NOMO-1 (cell line): ENCODE data around the gene SLC35B4.
A peak's percentile ranks its signal among the peaks of the same experiment; 100 is the strongest.

ENCODE experiments used
- DNase-seq, 2 experiments: peaks; one replicate each; lab custom pipeline; 2025; ENCODE audit not compliant: unreplicated experiment in 2 of 2; lab: John Stamatoyannopoulos, UW

Gene SLC35B4, protein sequence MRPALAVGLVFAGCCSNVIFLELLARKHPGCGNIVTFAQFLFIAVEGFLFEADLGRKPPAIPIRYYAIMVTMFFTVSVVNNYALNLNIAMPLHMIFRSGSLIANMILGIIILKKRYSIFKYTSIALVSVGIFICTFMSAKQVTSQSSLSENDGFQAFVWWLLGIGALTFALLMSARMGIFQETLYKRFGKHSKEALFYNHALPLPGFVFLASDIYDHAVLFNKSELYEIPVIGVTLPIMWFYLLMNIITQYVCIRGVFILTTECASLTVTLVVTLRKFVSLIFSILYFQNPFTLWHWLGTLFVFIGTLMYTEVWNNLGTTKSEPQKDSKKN

DNA sequence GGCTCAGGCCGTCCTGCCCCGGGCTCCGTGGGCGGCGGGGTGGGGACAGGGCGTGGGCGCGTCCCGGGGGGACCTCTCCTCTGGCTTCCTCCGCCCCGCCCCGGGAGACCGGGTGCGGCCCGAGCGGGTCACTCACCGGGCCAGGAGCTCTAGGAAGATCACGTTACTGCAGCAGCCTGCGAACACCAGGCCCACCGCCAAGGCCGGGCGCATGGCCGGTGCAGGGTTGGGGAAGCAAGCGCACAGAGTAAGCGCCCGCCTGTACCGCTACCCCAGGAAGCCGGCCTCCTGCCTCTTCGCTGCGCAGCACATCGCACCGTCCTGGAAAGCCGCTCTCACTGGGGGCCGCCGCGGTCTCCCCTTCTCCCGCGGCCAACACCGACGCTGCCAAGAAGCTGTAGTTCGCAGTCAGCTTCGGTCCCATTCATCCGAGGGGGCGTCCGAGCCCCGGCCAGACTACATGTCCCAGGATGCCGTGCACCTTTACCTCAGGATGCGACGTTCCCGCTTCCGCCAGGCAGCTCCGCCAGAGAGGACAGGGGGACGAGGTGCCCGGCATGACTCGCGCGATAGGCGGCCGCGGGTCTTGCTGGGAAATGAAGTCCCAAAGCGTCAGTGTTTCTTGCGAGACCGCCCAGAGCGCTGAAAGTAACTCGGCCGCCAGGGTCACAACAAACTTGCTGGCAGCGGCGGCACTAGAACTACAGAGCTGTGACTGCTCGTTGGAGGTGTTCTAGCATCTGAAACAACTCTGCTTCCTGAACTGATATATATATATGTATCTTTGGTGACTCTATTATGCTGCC is at the start of gene SLC35B4:
Gene SLC35B4 (minus strand): TSS at position 392 of the 806 bp plus-strand sequence. CDS start 179 bp downstream, at position 213.
- DNase-seq: peak; percentile 85 to 86

- DNase-seq: no peak
Observed at GRCh38 chr7:134366481-134366880, 49.8 kb upstream of the SLC35B4 start.

GRCh38 chr7:134365341-134366054 is 48.8 kb upstream of the SLC35B4 start:
- no peak for DNase-seq

GRCh38 chr7:134364619-134365037 is 47.9 kb upstream of the SLC35B4 start:
- no peak for DNase-seq

DNA sequence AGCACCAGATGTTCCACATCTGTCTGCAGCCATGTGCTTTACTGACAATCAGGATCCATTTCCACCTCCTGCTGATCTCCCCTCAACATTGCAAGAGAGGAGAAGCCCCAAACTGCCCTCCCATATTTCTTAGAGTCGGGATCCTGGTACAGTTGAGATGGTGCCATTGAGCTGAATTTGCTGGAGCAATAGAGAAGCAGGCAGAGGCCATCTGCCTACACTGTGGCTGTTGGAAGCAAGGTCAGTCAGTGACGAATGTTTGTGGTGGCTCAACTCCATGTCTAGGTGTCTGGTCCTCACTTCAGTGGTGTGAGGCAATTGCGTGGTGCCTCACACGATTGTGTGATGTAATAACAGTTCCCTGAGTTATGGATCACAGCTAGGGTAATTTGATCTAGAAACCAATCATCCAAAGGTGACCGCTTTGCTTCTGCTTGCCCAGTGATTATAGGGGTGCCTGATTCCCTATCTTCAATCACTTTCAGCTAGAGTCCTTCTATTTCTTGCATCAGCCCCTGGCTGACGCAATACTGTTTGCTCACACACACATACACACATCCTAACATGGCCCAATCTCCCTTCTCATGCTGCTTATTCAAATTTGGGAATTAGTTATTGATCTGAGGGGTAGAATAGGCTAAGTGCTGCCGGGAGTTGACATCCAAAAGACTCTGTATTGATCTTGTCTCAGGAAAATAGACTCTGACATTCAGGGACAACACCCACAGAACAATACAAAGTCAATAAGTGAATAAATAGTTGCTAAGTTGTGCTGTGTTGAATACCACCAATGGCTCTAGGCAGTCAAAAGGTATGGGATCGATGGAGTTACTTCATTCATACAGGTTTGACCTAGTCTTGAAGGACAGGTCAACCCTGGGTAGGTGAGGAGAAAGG is 46.1 kb upstream of the SLC35B4 start:
- DNase-seq: no peak

DNA sequence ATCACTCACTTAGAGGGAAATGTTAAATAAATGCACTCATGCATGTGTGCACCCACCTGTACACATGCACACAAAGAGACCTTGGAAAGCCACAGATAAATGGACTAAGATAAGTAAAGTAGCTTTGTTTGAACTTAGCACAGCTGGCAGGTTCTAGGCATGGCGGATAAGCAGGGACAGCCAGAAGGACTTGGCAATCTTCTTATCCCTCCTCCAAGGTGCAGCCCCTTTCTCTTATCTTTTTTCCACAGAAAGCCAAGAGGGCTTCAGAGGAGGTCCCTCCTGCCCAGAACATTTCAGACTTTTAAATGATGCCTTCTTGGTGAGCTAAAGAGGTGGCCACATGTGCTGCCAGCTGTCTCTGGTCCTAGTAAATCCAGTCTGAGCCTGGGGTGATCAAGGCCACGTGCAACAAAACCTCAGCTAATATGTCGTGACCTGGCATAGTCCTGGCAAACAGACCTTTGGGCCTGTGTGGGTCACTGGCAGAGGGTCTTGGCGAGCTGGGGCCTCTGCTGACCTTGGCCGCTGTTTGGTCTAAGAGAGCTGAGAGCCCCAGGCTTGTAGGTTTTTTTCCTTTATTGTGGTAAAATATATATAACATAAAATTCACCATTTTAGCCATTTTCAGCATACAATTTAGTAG is 43.2 kb upstream of the SLC35B4 start:
- DNase-seq: no peak

GRCh38 chr7:134357486-134357885 is 40.8 kb upstream of the SLC35B4 start:
- no peak for DNase-seq

GRCh38 chr7:134356421-134356936 is 39.7 kb upstream of the SLC35B4 start:
- no peak for DNase-seq

DNA sequence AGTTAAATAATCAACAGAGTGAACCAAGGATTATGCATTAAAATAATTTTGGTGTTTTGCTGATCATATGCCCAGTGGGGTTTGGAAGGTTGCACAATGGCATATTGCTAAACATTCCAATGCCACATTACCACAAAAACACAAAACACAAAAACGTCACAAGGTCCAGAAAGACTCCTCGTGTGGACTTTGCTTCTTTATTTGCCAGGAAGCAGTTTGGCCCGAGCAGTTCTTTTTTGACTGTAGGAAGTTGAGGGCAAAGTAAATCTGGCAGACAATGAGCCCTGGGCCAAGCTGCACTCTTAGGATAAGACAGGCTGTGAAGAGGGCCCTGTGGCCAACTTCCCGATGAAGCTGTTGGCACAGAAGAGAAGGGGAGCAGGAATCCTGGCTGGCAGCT is 39.2 kb upstream of the SLC35B4 start:
- peak in 1 of 2 experiments; percentile 8 for DNase-seq

GRCh38 chr7:134355004-134355525 is 38.3 kb upstream of the SLC35B4 start:
- DNase-seq: no peak

- no peak for DNase-seq
Observed at GRCh38 chr7:134353411-134353810, 36.7 kb upstream of the SLC35B4 start.

GRCh38 chr7:134351424-134351823 is 34.7 kb upstream of the SLC35B4 start:
- DNase-seq: no peak

GRCh38 chr7:134350709-134351108 is 34.0 kb upstream of the SLC35B4 start:
- no peak for DNase-seq

DNA sequence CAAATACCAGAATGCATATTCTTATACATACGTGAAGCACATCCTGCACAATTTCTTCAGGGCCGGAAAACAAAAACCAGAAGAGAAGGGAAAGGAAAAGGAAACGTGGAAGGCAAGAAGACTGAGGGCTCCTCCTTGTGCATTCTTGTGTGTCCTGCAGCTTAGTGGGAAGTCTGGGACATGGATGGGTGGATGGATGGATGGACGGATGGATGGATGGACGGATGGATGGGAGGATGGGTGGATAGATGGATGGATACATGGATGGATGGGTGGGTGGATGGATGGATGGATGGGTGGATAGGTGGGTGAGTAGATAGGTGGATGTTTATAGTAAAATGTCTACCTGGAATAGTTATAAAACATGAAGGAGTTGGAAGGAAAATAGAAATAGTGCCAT is 30.8 kb upstream of the SLC35B4 start:
- DNase-seq: no peak

DNA sequence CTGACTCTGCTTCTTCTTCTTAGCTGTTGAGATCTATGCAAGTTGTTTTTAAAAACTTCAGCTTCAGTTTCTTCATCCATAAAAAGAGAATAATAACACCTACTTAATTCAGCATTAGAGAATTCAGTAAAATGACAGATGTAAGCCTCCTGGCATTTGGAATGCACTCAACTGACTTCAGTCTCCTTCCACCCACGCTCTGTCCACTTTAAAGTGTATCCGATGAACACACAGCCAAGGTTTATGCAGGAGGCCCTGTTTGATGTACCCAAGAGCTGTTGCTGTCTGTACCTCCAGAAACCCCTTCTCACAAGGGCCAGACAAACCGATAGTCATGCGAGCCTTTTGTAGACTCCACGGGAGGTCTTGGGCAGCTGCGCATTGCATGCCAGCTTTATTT is 27.1 kb upstream of the SLC35B4 start:
- DNase-seq: no peak

- DNase-seq: no peak
Observed at GRCh38 chr7:134343136-134343535, 26.4 kb upstream of the SLC35B4 start.

DNA sequence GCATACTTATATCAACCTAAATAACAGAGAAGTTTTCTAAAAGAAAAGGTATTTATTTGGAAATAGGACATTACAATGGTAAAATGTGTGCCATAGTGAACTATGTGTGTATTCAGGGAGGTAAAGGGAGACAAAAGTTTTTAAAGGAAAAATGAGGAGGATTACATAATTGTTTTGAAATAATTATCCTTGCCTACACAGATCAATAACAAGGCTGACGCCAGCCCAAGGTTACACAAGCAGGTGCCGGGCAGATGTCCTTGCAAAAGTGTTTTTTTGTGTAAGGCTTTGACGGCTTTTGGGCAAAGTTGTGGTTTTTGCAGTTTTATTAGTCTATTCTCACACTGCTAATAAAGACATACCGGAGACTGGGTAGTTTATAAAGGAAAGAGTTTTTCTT is 22.7 kb upstream of the SLC35B4 start:
- DNase-seq: no peak

DNA sequence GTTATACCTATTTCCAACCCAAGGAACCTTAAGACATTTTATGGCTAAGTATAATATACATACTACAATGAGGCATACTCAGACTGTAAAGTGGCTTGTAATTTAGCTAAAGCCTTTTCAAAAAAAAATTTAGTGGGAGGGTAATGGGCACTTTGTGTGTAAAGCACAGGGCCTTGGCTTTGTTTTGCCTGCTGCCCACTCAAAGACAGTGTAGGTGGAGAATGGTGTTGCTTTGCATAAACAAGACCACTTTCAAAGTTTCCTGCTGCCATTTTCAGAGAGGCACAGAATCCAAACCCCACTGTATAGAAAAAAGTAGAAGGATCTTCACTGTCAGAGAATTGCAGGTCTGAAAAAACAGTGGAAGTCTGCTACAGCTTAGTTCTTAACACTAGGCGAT is 21.2 kb upstream of the SLC35B4 start:
- no peak for DNase-seq

DNA sequence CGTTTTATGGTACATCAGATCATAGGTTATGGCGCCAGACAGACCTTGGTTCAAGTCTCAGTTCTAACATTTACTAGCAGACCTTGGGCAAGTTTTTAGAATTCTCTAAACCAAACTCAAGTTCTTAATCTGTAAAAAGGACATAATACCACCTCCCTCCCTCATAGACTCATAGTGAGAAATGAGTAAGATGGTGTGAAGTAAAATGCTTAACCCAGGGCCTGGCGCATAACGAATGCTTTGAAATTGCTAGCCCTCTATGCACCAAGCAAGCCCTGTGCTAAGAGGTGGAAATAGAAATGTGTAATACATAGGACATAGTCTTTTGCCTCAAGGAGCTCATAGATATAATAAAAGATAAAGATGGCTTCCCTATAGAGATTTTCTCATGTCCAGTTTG is 17.7 kb upstream of the SLC35B4 start:
- DNase-seq: no peak
